Endothelial cell of umbilical vein (primary cell): ENCODE data around the gene WDR82. TPM values are rescaled to one million over a fixed set of nuclear protein-coding genes. Genes with fewer than 3 reads are reported as not detected.

Experiments used
- BruUV-seq: library from RNA; stranded (reverse); fragments of 400-500 nt; replicated peaks from 2 replicates; lab custom pipeline; 2021; lab: Mats Ljungman, UMichigan
- CTCF ChIA-PET: fragments of 300-600, 350-600 bp; sonication (Branson Sonifier 250); formaldehyde crosslinking; loops from one replicate; lab custom pipeline; 2021; ENCODE audit warnings: antibody characterized with exemption, inconsistent platforms; lab: Charles Lee
- POLR2A ChIA-PET: fragments of 300-600, 350-600 bp; sonication (Branson Sonifier 250); formaldehyde crosslinking; loops from one replicate; lab custom pipeline; 2021; ENCODE audit warnings: antibody characterized with exemption, inconsistent platforms; lab: Charles Lee
- DNase-seq: peaks from one replicate; pipeline ENCODE4 v3.0.0-alpha.2; 2011; ENCODE audit warnings: low read depth, low spot score
- FAIRE-seq: peaks from 2 replicates; lab custom pipeline; 2011; peaks lifted over from hg19 to GRCh38; lab: Jason Lieb, UNC
- H2AFZ ChIP-seq: 2 replicates; pipeline ENCODE4 v1.6.0; 2012; ENCODE audit warnings: low read depth, low read length, control low read depth, inconsistent platforms
- H3K27ac ChIP-seq: 2 replicates; pipeline ENCODE4 v1.5.1; 2011; ENCODE audit warnings: low read depth, mild to moderate bottlenecking, control low read depth, low read length, moderate library complexity; ENCODE audit not compliant: insufficient read depth
- H3K27me3 ChIP-seq, 2 experiments: 2 replicates each; pipeline versions ENCODE4 v1.6.0 to v1.6.1; 2011; ENCODE audit warnings: low read length in 2 of 2, mixed read lengths in 1 of 2; ENCODE audit not compliant: control insufficient read depth in 2 of 2, insufficient read depth in 2 of 2
- H3K36me3 ChIP-seq, 2 experiments: 2 replicates in 1 of 2; 3 replicates in 1 of 2; pipeline ENCODE4 v1.5.1; 2011; ENCODE audit warnings: low read length in 2 of 2, mild to moderate bottlenecking in 1 of 2, moderate library complexity in 1 of 2; ENCODE audit not compliant: control insufficient read depth in 2 of 2, insufficient read depth in 2 of 2; ENCODE audit errors: extremely low read depth in 1 of 2
- H3K4me1 ChIP-seq: 3 replicates; pipeline ENCODE4 v1.5.1; 2011; ENCODE audit warnings: mild to moderate bottlenecking, low read length; ENCODE audit not compliant: control insufficient read depth, insufficient read depth; ENCODE audit errors: extremely low read depth
- H3K4me2 ChIP-seq: 2 replicates; pipeline ENCODE4 v1.6.1; 2011; ENCODE audit warnings: low read length, control low read depth, mixed read lengths; ENCODE audit not compliant: insufficient read depth
- H3K4me3 ChIP-seq, 3 experiments: fragments of 200-600 bp in 1 of 3; sonication (generic), shearing (Covaris generic) in 1 of 3; replicated peaks in 1 of 3; 2 replicates each; pipeline ENCODE4 v1.5.1; 2011 to 2016; ENCODE audit warnings: control low read depth in 3 of 3, low read length in 3 of 3, mild to moderate bottlenecking in 2 of 3, inconsistent platforms in 1 of 3, low read depth in 1 of 3, moderate library complexity in 1 of 3; ENCODE audit not compliant: insufficient read depth in 1 of 3
- H3K79me2 ChIP-seq: 2 replicates; pipeline ENCODE4 v1.6.0; 2012; ENCODE audit warnings: low read length, inconsistent platforms; ENCODE audit not compliant: control insufficient read depth, insufficient read depth
- H3K9ac ChIP-seq: replicated peaks from 2 replicates; pipeline ENCODE3; 2011; ENCODE audit warnings: low read length, control low read depth; ENCODE audit not compliant: insufficient read depth; ENCODE audit errors: extremely low read depth
- H3K9me1 ChIP-seq: replicated peaks from 3 replicates; pipeline ENCODE4 v1.6.0; 2011; ENCODE audit warnings: mild to moderate bottlenecking, low read length; ENCODE audit not compliant: control insufficient read depth, insufficient read depth; ENCODE audit errors: extremely low read depth
- H3K9me3 ChIP-seq: replicated peaks from 2 replicates; pipeline ENCODE4 v1.5.1; 2012; ENCODE audit warnings: low read length, inconsistent platforms; ENCODE audit not compliant: control insufficient read depth, insufficient read depth
- H4K20me1 ChIP-seq: replicated peaks from 2 replicates; pipeline ENCODE3; 2011; ENCODE audit warnings: mild to moderate bottlenecking, low read length; ENCODE audit not compliant: control insufficient read depth, insufficient read depth; ENCODE audit errors: extremely low read depth
- EZH2 ChIP-seq: IDR thresholded peaks from 2 replicates; pipeline ENCODE4 v1.6.1; 2012; ENCODE audit warnings: borderline replicate concordance, low read depth, mild to moderate bottlenecking, moderate library complexity, low read length, inconsistent platforms; ENCODE audit not compliant: severe bottlenecking
- FOS ChIP-seq: IDR thresholded peaks from 2 replicates; pipeline ENCODE4 v1.6.1; 2011; ENCODE audit warnings: mild to moderate bottlenecking, low read length, moderate library complexity, borderline replicate concordance; ENCODE audit not compliant: insufficient read depth
- GATA2 ChIP-seq: IDR thresholded peaks from 2 replicates; pipeline ENCODE4 v1.7.0; 2011; ENCODE audit warnings: low read depth, mild to moderate bottlenecking, moderate library complexity, mixed read lengths, low read length; ENCODE audit not compliant: insufficient read length, insufficient read depth
- JUN ChIP-seq: IDR thresholded peaks from 2 replicates; pipeline ENCODE4 v1.6.1; 2011; ENCODE audit warnings: borderline replicate concordance, low read depth; ENCODE audit not compliant: insufficient read length, insufficient read depth
- MAX ChIP-seq: IDR thresholded peaks from 2 replicates; pipeline ENCODE4 v1.6.1; 2011; ENCODE audit not compliant: insufficient read depth, insufficient read length
- MYC ChIP-seq: IDR thresholded peaks from one replicate; pipeline ENCODE4 v1.6.1; 2011; ENCODE audit warnings: mild to moderate bottlenecking, low read depth, low read length
- POLR2A ChIP-seq: IDR thresholded peaks from 2 replicates; pipeline ENCODE4 v1.6.1; 2012; ENCODE audit warnings: low read depth, mild to moderate bottlenecking, control low read depth, low read length
- POLR2AphosphoS5 ChIP-seq: IDR thresholded peaks from 2 replicates; pipeline ENCODE4 v1.6.1; 2012; ENCODE audit warnings: low read depth, mild to moderate bottlenecking, control low read depth, low read length, moderate library complexity; ENCODE audit not compliant: insufficient read depth
- dilution Hi-C: fragments of 300-500 bp; cut with MboI; formaldehyde crosslinking; loops from one replicate; pipeline ENCODE4 v1.15.0; 2019; ENCODE audit warnings: low sequenced_read_pairs; ENCODE audit not compliant: extremely low pct_ligation_motif_present
- intact Hi-C: fragments of 100-400 bp; cut with micrococcal nuclease; formaldehyde crosslinking; loops from one replicate; pipeline ENCODE4 v1.10.0; 2022
- polyA plus RNA-seq, 4 experiments: library from polyadenylated mRNA; depleted of rRNA in 3 of 4; stranded (reverse) in 3 of 4; unstranded in 1 of 4; fragments of >200 nt; gene quantifications; 2 replicates each; pipeline versions ENCODE4 v1.2.1 to v1.2.3, GENCODE V29; 2011 to 2012; ENCODE audit warnings: missing spikeins in 1 of 4
- total RNA-seq: library from RNA; stranded (reverse); gene quantifications from 2 replicates; pipeline ENCODE4 v1.2.3, GENCODE V29; 2021
- TF ChIP-seq, protein P1 (sequence below), 2 donors: IDR thresholded peaks; 1 replicate in 1 of 2; 2 replicates in 1 of 2; pipeline ENCODE4 v1.5.1; 2011; ENCODE audit warnings: low read length in 2 of 2, mild to moderate bottlenecking in 2 of 2, moderate library complexity in 2 of 2, control low read depth in 1 of 2, inconsistent platforms in 1 of 2, low read depth in 1 of 2; ENCODE audit not compliant: insufficient read depth in 1 of 2; ENCODE audit errors: extremely low read depth in 1 of 2

Gene WDR82
- total and polyA plus RNA-seq, 2 donors (not counting 3 experiments of a cell fraction or from before 2014, with no cell fraction given), result 39.9 to 71.3 TPM

GRCh38 chr3:52295671-52296208, 17.3 kb upstream of the WDR82 start:
- dilution Hi-C loops (no loop called here), intact Hi-C loops (no loop called here)
- DNase-seq, result no peak
- Histone ChIP-seq H3K4me2 (no peak overlapping the region), H3K79me2 (no peaks in the 10 kb centered on the region), H3K27ac (no peak overlapping the region), H3K9me3 (no peaks in the 10 kb centered on the region), H2AFZ (no peak overlapping the region), H3K27me3 (no peaks in the 10 kb centered on the region), H3K4me3 (no peak overlapping the region), H3K9me1 (no peaks in the 10 kb centered on the region), H3K9ac (no peak overlapping the region), H4K20me1 (no peaks in the 10 kb centered on the region), H3K36me3 (peaks cover 0 to 25% of the 10 kb centered on the region in 2 experiments), H3K4me1 (peaks cover 15% of the 10 kb centered on the region)
- no peak for FAIRE-seq
- ChIA-PET POLR2A (no interaction called here), CTCF (interaction anchor here (1.1 to 7.1 kb wide), 2 partner anchors 14 to 42 kb away, joined by 4 to 74 read pairs; no protein-coding TSS in a partner anchor)
- no TSS peak for BruUV-seq
- TF ChIP-seq POLR2AphosphoS5 (no peak), FOS (no peak), MAX (no peak), EZH2 (no peak), POLR2A (no peak), JUN (no peak), MYC (no peak), GATA2 (no peak)
- TF ChIP-seq, protein P1, sequence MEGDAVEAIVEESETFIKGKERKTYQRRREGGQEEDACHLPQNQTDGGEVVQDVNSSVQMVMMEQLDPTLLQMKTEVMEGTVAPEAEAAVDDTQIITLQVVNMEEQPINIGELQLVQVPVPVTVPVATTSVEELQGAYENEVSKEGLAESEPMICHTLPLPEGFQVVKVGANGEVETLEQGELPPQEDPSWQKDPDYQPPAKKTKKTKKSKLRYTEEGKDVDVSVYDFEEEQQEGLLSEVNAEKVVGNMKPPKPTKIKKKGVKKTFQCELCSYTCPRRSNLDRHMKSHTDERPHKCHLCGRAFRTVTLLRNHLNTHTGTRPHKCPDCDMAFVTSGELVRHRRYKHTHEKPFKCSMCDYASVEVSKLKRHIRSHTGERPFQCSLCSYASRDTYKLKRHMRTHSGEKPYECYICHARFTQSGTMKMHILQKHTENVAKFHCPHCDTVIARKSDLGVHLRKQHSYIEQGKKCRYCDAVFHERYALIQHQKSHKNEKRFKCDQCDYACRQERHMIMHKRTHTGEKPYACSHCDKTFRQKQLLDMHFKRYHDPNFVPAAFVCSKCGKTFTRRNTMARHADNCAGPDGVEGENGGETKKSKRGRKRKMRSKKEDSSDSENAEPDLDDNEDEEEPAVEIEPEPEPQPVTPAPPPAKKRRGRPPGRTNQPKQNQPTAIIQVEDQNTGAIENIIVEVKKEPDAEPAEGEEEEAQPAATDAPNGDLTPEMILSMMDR (IDR thresholded peaks at IDR 0.05; ENCODE audit: extremely low read depth in 1 of 2, insufficient read depth in 1 of 2, low read depth in 1 of 2, low read length in 2 of 2), result no peak
